Cerebellar nuclear complex (tissue), 1 donor: ENCODE results near the gene IGSF8.

Experiments
- DNase-seq, 2 experiments: peaks; one replicate each; lab custom pipeline; 2025; lab: John Stamatoyannopoulos, UW

Gene IGSF8

GRCh38 chr1:160085686-160086455 lies 12.5 kb downstream of the IGSF8 start:
- peak; percentile 64 to 70 for DNase-seq

GRCh38 chr1:160084771-160085321 lies 13.6 kb downstream of the IGSF8 start:
- no peak for DNase-seq

DNA sequence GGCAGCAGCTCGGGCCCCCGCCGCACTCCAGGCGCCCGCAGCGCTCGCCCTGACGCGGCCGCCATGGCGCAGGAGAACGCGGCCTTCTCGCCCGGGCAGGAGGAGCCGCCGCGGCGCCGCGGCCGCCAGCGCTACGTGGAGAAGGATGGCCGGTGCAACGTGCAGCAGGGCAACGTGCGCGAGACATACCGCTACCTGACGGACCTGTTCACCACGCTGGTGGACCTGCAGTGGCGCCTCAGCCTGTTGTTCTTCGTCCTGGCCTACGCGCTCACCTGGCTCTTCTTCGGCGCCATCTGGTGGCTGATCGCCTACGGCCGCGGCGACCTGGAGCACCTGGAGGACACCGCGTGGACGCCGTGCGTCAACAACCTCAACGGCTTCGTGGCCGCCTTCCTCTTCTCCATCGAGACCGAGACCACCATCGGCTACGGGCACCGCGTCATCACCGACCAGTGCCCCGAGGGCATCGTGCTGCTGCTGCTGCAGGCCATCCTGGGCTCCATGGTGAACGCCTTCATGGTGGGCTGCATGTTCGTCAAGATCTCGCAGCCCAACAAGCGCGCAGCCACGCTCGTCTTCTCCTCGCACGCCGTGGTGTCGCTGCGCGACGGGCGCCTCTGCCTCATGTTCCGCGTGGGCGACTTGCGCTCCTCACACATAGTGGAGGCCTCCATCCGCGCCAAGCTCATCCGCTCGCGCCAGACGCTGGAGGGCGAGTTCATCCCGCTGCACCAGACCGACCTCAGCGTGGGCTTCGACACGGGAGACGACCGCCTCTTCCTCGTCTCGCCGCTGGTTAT lies 14.2 kb downstream of the IGSF8 start:
- DNase-seq, result peak; percentile 13 to 65

DNA sequence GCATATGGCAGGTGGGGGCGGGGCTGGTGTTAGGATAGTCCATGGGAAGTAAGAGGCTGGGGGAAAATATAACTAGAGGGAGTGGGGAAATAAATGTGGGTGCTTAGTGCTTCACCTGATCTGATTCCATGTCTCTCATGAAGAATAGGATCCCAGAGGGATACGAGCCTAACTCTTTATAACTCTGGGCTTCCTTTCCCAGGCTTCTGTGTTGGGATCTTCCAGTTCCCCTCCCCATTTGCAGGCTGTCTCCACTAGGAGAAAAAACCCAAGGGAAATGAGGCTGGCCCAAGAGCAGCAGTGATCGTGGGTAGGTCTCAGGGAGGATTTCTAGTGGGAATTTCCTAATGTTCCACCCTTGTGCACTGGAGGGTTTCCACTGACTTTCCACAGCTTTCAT lies 15.5 kb downstream of the IGSF8 start:
- DNase-seq, result no peak

- no peak for DNase-seq
Measured at GRCh38 chr1:160082487-160082886, 15.9 kb downstream of the IGSF8 start.

- peak; percentile 98 to 99 for DNase-seq
Measured at GRCh38 chr1:160081261-160081936, 17.0 kb downstream of the IGSF8 start, which contains the start of gene KCNJ9. Gene KCNJ9 (plus strand): TSS chr1:160081538. CDS start chr1:160084031, 2,493 bp downstream.

DNA sequence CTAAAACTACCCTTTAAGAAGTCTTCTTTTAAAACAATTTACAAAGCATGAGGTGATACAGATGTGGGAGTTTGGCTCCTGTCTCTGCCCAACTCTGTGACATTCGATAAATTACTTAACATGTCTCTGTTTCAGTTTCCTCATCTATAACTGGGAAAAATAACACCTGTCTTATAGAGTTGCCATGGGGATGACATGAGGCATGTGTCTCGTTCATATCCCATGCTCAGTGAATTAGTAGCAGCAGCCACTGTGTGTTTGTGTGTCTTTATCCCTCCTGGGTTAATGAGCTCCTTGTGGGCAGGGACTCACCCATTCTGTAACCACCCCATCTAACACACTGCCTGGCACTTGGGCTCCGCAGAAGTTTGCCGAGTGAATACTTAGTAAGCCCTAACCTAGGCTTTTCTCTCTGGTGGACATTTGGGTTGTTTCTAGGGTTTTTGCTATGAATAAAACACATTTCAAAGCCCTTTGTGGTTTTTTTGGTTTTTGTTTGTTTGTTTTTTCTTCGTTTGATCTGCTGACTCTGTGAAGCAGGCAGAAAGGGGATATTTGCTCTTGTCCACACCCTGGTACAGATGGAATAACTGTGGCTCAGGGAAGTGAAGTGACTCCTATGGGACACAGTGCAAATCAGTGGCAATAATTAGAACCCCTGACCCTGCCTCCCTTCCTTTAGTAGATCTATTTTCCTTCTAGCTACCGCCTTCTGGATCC lies 17.9 kb downstream of the IGSF8 start:
- DNase-seq, result no peak

GRCh38 chr1:160079448-160079847 lies 19.0 kb downstream of the IGSF8 start:
- no peak for DNase-seq

GRCh38 chr1:160078512-160079195 lies 19.8 kb downstream of the IGSF8 start:
- DNase-seq, result no peak

GRCh38 chr1:160077486-160077885 lies 20.9 kb downstream of the IGSF8 start:
- no peak for DNase-seq

DNA sequence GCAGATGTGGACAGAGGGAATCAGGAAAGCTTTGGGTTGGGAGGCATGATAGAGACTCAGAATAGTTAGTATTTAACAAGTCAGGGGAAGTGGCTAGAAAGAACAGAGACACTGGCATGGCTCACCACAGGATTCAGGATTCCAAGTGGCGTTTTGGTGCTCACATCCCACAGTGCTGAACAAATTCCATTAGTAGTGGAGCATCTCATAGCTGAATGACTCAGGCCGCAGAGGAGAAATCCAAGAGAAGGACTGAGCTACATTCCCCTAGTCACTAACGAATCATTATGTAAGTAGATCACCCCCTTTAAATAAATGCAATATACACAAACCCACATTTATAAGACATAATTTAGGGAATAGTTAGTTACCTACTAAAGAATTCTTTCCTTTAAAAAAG lies 22.1 kb downstream of the IGSF8 start:
- DNase-seq, result no peak

DNA sequence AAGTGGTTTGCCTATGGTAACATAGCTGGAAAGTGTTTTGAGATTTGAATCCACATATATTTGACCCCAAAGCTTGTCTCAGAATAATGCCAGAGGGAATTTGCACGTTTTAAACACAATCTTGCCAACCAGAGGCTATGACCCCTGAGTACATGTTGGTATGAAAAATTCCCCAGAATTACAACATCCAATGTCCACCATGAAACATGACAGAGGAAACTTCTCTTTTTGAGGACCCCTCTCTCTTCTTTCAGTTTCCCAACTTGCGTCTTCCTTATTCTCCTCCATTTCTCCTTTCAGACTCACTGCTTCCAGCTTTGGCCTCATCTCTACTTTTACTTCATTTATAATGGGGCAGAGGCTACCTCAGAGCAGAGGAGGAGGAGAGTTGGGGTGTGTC lies 22.6 kb downstream of the IGSF8 start:
- DNase-seq, result no peak

DNA sequence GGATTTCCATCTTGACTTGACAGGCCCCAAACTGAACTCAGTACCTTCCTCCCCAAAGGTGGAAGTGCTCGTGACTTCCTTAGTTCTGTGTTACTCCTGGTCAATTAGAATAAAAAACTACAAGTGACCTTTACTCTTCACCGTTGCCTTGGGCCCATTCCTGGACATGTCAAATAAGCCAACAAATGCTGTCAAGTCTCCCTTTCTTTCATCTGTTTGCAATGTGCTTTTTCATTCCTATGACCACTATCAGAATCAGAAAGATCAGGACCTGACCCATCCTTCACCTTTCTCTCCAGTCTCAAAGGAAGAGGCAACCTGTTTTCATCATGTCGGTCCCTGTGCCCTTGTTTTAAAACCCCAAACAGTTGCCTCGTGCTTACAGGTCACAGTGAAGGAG lies 23.6 kb downstream of the IGSF8 start:
- DNase-seq, result no peak

GRCh38 chr1:160071289-160071688 lies 27.1 kb downstream of the IGSF8 start:
- DNase-seq, result no peak

DNA sequence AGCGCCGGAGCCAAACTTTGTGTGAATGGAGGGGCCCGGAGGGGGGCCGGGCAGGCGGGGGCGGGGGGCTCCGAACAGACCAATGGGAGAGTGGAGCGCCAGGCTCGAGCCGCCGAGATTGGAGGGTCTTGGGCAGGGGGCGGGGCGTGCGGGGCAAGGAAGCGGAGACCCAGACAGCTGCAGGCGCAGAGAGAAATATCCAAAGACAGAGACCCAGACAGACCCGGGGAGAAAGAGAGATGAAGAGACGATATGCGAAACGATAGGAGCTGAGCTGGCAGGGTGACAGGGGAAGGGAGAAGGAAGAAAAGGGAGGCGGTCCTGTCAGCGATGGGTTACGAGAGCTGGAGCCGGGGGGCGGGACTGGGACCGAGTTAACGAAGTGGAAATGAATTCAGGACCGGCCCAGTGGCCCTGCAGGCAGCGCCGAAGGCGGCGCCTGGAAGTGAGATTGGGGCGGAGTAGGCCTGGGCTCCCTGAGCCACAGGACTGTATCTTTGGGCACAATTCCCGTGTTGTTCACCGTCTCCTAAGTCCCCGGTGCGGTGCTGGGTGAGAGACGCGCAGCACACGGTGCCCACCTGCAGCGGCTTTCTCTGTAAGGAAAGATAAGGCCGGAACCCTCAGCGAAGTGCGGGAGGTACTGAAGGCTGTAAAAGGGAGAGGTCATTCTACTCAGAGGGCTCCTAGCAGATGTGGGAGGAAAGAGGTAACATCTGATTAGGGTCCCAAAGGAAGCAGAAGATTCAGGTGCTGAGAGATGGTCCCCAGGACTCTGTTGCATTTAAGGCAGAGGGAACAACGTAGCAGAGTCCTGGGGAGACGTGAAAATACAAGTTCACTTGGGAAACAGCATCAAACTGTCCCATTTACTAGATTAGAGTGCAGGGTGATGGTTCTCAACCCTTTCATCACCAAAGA lies 27.9 kb downstream of the IGSF8 start:
- peak in 1 of 2 experiments; percentile 80 for DNase-seq

GRCh38 chr1:160069460-160070231 lies 28.8 kb downstream of the IGSF8 start, which contains the start of gene KCNJ10:
Gene KCNJ10 (minus strand): TSS chr1:160070160. CDS start chr1:160042532, 27,628 bp downstream.
- DNase-seq, result no peak

DNA sequence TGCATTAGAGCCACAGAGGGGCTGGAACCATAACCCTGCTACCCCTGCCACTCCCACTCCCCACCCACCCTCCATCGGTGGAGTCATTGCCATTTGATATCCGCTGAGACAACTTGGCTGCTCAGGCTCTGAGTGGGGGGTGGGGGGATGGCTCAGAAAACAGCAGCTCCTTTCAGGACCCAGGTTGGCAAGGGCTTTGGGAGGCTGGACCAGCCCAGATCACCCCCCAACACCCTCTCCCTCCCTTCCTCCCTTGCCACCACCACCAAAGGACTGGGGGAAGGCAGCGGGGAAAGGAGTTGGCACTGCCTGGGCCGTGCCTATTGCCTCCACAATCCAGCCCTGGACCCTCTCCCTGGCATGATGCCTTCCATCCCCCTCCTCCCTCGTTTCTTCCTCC lies 30.2 kb downstream of the IGSF8 start:
- DNase-seq, result no peak

DNA sequence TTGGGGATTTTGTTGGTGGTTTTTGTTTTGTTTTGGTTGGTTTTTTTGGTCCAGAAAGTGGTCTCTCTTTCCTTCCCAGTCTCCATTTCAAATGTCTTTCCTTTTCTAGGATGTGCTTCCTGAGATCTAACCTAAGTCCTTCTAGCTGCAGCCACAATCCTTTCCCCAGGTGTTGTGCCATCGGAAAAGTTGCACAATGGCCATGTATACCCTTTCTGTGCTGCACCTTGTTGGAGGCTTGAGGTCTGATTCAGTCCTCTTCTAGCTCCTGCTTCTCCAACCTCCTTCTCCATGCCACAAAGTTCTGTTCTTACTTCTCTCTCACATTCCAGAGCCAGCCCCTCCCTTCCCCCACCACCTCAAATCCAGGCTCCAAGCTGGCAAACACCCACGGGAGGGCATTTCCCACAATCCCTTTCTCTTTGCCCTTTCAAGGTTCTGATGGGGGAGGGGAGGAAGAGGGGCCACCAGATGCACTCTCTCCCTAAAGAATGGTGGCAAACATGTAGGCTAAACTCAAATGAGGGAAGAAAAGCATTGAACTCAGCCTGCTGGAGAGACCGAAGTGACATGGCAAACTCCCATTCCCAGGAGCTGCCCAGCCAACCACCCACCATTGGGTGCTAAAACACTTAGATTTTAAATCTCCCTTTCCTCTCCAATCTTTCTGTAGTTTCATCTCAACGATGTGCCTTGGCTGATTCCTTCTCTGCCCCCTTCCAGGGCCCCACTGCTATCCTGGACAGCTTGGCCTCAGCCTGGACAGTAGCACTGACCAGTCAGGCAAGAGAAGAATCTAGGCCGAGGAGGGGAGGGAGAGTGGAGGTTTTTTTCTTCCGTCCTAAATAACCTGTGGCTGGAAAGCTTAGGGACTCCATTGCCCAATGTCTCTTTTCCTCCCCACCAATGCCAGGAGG lies 31.3 kb downstream of the IGSF8 start:
- DNase-seq, result no peak
